CD4-positive, alpha-beta T cell treated with Interleukin-15 for 4 hours (primary cell): ENCODE results near the gene RASAL2.
"Not testable (repeated sequence)": the region's sequence is repeated elsewhere in the genome, so short reads cannot be mapped to it uniquely, and the experiment has no call there.

Experiments used
- DNase-seq: peaks from one replicate; pipeline ENCODE4 v3.0.0-alpha.2; 2020; ENCODE audit warnings: low spot score

The RASAL2 gene

GRCh38 chr1:178283409-178283808 is 189.5 kb downstream of the RASAL2 start:
- DNase-seq, result no peak

- DNase-seq, result no peak
Measured at GRCh38 chr1:178284058-178284457, 190.2 kb downstream of the RASAL2 start.

- DNase-seq, result no peak
Measured at GRCh38 chr1:178291166-178291565, 197.3 kb downstream of the RASAL2 start.

GRCh38 chr1:178294654-178295053 is 200.8 kb downstream of the RASAL2 start:
- DNase-seq, result no peak

GRCh38 chr1:178300352-178300699 is 206.4 kb downstream of the RASAL2 start:
- no peak for DNase-seq

GRCh38 chr1:178301141-178301540 is 207.2 kb downstream of the RASAL2 start:
- DNase-seq, result no peak

GRCh38 chr1:178307264-178307663 is 213.4 kb downstream of the RASAL2 start:
- no peak for DNase-seq

GRCh38 chr1:178308438-178308837 is 214.5 kb downstream of the RASAL2 start:
- DNase-seq, result no peak

GRCh38 chr1:178310685-178311105 is 216.8 kb downstream of the RASAL2 start:
- DNase-seq, result peak; percentile 27

GRCh38 chr1:178311164-178311563 is 217.3 kb downstream of the RASAL2 start:
- no peak for DNase-seq

GRCh38 chr1:178320280-178320982 is 226.5 kb downstream of the RASAL2 start:
- DNase-seq, result not testable (repeated sequence)

GRCh38 chr1:178323067-178323466 is 229.2 kb downstream of the RASAL2 start:
- DNase-seq, result no peak

- no peak for DNase-seq
Measured at GRCh38 chr1:178324003-178324402, 230.1 kb downstream of the RASAL2 start.

GRCh38 chr1:178328728-178329127 is 234.8 kb downstream of the RASAL2 start:
- DNase-seq, result no peak

- DNase-seq, result no peak
Measured at GRCh38 chr1:178330153-178330552, 236.2 kb downstream of the RASAL2 start.

- no peak for DNase-seq
Measured at GRCh38 chr1:178330848-178331497, 237.1 kb downstream of the RASAL2 start.

- DNase-seq, result no peak
Measured at GRCh38 chr1:178335426-178335825, 241.5 kb downstream of the RASAL2 start.

GRCh38 chr1:178337091-178337706 is 243.3 kb downstream of the RASAL2 start:
- DNase-seq, result no peak

- no peak for DNase-seq
Measured at GRCh38 chr1:178339834-178340233, 245.9 kb downstream of the RASAL2 start.

GRCh38 chr1:178341261-178341956 is 247.5 kb downstream of the RASAL2 start:
- no peak for DNase-seq

GRCh38 chr1:178342745-178343144 is 248.8 kb downstream of the RASAL2 start:
- DNase-seq, result no peak

- DNase-seq, result no peak
Measured at GRCh38 chr1:178344513-178345091, 250.7 kb downstream of the RASAL2 start.
